Measurements from ENCODE around the gene FBRS. TPM values are rescaled to one million over a fixed set of nuclear protein-coding genes. Genes with fewer than 3 reads are reported as not detected.
A peak's percentile ranks its signal among the peaks of the same experiment; 100 is the strongest.

Gene FBRS
- total RNA-seq, 2 donors from 2014 or later = 39.3 to 160 TPM

GRCh38 chr16:30697264-30698138 is 39.3 kb downstream of the FBRS start:
- Histone ChIP-seq H3K4me3 (peak overlapping the region; percentile 99), H3K27ac (peak overlapping the region; percentile 100), H3K27me3 (replicated peaks; ENCODE audit: insufficient read depth) (no peaks in the 10 kb centered on the region), H3K9me3 (no peaks in the 10 kb centered on the region), H3K36me3 (peaks cover 14% of the 10 kb centered on the region), H3K4me1 (ENCODE audit: control insufficient read depth in 1 of 2, low read depth in 2 of 2) (peaks cover 10 to 29% of the 10 kb centered on the region in 2 donors)
- ATAC-seq (ENCODE audit: insufficient number of reproducible peaks, low FRiP score, low read depth) (no peak), DNase-seq (ENCODE audit: low spot score) (no peak)
- no peak for TF ChIP-seq CTCF (IDR thresholded peaks at IDR 0.05)

GRCh38 chr16:30698139-30698815 is 40.0 kb downstream of the FBRS start:
- H3K27ac ChIP-seq = peak overlapping the region; percentile 100
- ATAC-seq (ENCODE audit: insufficient number of reproducible peaks, low FRiP score, low read depth) (peak; percentile 74), DNase-seq (ENCODE audit: low spot score) (peak; percentile 91)
- H3K4me3 ChIP-seq = peak overlapping the region; percentile 99
- no peaks in the 10 kb centered on the region for H3K27me3 ChIP-seq (replicated peaks; ENCODE audit: insufficient read depth)
- H3K9me3 ChIP-seq = no peaks in the 10 kb centered on the region
- H3K36me3 ChIP-seq = peaks cover 16% of the 10 kb centered on the region
- H3K4me1 ChIP-seq (ENCODE audit: control insufficient read depth in 1 of 2, low read depth in 2 of 2) = peaks cover 10 to 29% of the 10 kb centered on the region in 2 donors
- no peak for TF ChIP-seq CTCF (IDR thresholded peaks at IDR 0.05)

GRCh38 chr16:30698816-30699614 is 40.8 kb downstream of the FBRS start, which contains the start of gene SRCAP:
TSS of gene SRCAP (plus strand) at chr16:30699171. CDS start at chr16:30700825, 1,654 bp downstream.
- Histone ChIP-seq H3K36me3 (peaks cover 24% of the 10 kb centered on the region), H3K4me1 (ENCODE audit: control insufficient read depth in 1 of 2, low read depth in 2 of 2) (peaks cover 10 to 25% of the 10 kb centered on the region in 2 donors), H3K9me3 (no peaks in the 10 kb centered on the region), H3K27ac (peak within 1 kb of the TSS; percentile 100), H3K4me3 (peak within 1 kb of the TSS; percentile 99), H3K27me3 (replicated peaks; ENCODE audit: insufficient read depth) (no peaks in the 10 kb centered on the region)
- ATAC-seq (ENCODE audit: insufficient number of reproducible peaks, low FRiP score, low read depth) (peak; percentile 46), DNase-seq (ENCODE audit: low spot score) (peak; percentile 64)
- TF ChIP-seq CTCF (IDR thresholded peaks at IDR 0.05) = no peak

- Histone ChIP-seq H3K36me3 (peaks cover 30% of the 10 kb centered on the region), H3K27me3 (replicated peaks; ENCODE audit: insufficient read depth) (no peaks in the 10 kb centered on the region), H3K27ac (peak overlapping the region; percentile 100), H3K4me1 (ENCODE audit: control insufficient read depth in 1 of 2, low read depth in 2 of 2) (peaks cover 10 to 25% of the 10 kb centered on the region in 2 donors), H3K9me3 (no peaks in the 10 kb centered on the region), H3K4me3 (peak overlapping the region; percentile 99)
- no peak for ATAC-seq (ENCODE audit: insufficient number of reproducible peaks, low FRiP score, low read depth)
- TF ChIP-seq CTCF (IDR thresholded peaks at IDR 0.05) = no peak
- no peak for DNase-seq (ENCODE audit: low spot score)
These were observed 41.4 kb downstream of the FBRS start for GRCh38 chr16:30699615-30700099.

Measured in thoracic aorta (tissue), 2 donors.